Epithelial cell of proximal tubule (primary cell): ENCODE results near the gene CDH13. TPM values are rescaled to one million over a fixed set of nuclear protein-coding genes. Genes with fewer than 3 reads are reported as not detected.

Experiments used
- DNase-seq: peaks from one replicate; pipeline ENCODE4 v3.0.0-alpha.2; 2011; ENCODE audit warnings: low read depth
- H3K4me3 ChIP-seq: 2 replicates; pipeline ENCODE4 v1.5.1; 2011; ENCODE audit warnings: low read depth, mild to moderate bottlenecking, low read length
- total RNA-seq: library from RNA; depleted of rRNA; stranded (reverse); fragments of >200 nt; gene quantifications from 2 replicates; pipeline ENCODE4 v1.2.3, GENCODE V29; 2015
- TF ChIP-seq, protein P1 (sequence below): conservative IDR thresholded peaks from 2 replicates; pipeline ENCODE4 v1.5.1; 2012; ENCODE audit warnings: low read depth, mild to moderate bottlenecking, low read length

Gene CDH13
- total RNA-seq, 1 donor from 2014 or later = 85.4 TPM

DNA sequence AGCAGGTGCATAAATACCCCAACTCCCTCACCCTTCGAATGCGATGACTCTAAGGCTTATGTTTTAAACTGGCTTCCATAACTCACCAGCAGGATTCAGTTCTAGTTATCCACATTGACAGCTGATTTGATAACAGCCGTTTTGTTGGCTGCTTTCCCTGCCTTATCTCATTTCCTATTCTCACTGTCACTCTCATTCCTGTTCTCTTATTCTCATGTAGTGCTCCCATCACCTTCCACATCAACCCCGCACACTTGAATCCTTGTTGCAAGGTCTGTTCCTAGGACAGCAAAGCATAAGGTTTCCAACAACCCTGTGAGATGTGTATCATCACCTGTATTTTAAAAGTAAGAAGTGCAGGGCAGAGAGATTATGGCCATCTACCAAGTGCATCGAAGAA, 344.4 kb downstream of the CDH13 start:
- H3K4me3 ChIP-seq = no peak overlapping the region
- TF ChIP-seq, protein P1, sequence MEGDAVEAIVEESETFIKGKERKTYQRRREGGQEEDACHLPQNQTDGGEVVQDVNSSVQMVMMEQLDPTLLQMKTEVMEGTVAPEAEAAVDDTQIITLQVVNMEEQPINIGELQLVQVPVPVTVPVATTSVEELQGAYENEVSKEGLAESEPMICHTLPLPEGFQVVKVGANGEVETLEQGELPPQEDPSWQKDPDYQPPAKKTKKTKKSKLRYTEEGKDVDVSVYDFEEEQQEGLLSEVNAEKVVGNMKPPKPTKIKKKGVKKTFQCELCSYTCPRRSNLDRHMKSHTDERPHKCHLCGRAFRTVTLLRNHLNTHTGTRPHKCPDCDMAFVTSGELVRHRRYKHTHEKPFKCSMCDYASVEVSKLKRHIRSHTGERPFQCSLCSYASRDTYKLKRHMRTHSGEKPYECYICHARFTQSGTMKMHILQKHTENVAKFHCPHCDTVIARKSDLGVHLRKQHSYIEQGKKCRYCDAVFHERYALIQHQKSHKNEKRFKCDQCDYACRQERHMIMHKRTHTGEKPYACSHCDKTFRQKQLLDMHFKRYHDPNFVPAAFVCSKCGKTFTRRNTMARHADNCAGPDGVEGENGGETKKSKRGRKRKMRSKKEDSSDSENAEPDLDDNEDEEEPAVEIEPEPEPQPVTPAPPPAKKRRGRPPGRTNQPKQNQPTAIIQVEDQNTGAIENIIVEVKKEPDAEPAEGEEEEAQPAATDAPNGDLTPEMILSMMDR = no peak
- no peak for DNase-seq

DNA sequence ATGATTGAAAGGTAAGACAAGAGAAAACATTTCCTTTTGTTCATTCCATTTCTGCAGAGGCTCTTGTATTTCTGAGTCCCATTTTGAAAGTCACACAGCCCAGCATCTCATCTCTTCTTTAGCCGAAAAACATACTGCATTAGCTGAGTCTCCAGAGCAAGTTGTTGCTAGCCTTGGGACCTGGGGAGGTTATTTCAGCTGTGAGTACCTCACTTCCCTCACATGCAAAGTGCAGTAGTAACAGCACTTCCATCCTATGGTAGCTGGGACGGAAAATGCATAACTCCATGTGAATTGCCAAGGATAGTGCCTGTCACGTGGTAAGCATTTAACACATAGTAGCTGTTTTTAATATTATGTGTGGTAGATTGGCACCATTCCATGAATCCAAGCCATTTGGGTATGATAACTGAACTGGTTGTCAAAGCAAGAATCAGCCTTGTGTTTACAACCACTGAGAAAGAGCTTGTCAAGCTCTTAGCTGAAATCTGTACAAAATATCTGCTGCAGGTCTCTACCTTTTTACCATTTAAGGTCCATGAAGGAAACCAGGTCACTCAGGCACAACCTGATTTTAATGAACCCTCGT, 345.7 kb downstream of the CDH13 start:
- DNase-seq = no peak
- H3K4me3 ChIP-seq = no peak overlapping the region
- TF ChIP-seq, protein P1 = no peak

DNA sequence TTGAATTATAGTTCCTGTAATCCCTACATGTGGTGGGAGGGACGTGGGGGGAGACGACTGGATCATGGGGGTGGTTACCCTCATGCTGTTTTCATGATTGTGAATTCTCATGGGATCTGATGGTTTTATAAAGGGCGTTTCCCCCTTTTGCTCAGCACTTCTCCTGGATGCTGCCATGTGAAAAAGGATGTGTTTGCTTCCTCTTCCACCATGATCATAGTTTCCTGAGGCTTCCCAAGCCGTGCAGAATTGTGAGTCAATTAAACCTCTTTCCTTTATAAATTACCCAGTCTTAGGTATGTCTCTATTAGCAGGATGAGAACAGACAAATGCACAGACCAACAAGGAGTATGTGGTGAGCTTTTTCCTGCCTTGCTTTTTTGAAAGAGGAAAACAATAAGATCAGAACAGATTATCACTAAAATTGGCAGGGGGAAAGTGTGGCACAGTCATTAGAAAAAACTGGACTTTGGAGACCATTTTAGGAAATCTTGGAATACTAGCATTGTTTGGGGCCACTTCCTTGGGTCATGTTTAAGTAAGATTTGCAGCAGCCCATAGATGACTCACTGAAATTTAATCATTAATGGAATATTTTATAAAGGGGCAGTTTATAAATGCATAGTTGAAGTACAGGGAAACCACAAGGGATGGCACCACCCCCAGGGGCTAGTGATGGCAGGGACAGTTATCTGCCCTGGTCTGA, 352.8 kb downstream of the CDH13 start:
- TF ChIP-seq, protein P1 = no peak
- no peak overlapping the region for H3K4me3 ChIP-seq
- no peak for DNase-seq

DNA sequence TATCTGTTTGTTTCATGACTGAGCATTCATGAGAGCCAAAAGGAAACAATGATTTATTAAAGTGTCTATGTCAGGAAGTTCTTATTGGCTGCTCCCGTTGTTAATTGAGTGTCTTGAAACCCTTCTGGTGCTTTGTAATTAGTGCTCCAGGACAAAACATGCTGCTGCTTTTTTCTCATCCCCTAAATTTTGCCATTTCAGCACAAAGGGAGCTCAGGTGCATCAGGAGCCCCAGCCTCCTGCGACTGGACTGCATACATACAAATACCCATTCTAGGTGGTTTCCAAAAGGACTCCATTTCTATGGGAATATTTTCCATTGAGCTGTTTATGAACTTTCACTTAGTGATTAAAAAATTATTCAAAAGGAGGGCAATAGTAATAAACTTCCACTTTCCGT, 354.0 kb downstream of the CDH13 start:
- no peak for DNase-seq
- TF ChIP-seq, protein P1 = no peak

DNA sequence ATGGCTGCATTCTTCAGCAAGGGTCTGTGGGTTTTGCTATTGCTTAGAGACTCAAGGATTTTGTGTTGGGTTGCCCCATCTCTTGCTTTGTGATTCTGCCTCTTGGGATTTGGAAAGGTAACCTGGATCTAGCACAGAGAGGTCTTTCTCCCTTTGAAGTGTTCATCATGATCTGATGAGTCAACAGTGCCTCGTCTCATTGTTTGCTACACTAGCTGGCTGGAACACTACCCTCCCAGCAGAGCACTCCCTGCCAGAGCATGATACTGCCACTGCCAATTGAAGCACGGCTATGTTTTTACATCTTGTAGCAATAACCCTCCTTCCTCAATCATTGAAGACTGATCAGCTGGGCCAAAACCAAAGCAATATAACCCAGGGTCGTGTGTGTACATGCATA, 361.0 kb downstream of the CDH13 start:
- no peak overlapping the region for H3K4me3 ChIP-seq
- peak; percentile 32 for DNase-seq
- TF ChIP-seq, protein P1 = no peak

More for the DNA sequence above, 354.0 kb downstream of the CDH13 start:
- H3K4me3 ChIP-seq = no peak overlapping the region

DNA sequence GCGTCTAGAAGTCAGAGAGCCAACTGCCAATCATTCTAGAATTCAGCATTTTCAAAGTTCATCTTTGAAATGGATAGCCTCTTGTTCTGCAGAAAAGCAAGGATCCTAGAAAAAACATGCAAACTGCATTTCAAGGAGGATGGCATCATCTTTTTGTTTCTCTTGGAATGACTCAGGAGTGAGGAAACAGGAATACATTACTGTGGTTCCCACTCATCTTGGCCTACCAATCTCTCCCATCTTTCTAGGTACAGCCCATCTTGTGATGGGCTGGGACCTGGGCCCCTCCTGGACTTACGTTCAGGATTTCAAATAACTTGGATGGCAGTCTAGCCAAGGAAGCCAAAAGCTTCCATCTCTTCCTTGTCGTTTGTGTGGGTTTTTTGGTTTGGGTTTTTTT, 363.4 kb downstream of the CDH13 start:
- TF ChIP-seq, protein P1 = no peak
- no peak for DNase-seq
- no peak overlapping the region for H3K4me3 ChIP-seq

DNA sequence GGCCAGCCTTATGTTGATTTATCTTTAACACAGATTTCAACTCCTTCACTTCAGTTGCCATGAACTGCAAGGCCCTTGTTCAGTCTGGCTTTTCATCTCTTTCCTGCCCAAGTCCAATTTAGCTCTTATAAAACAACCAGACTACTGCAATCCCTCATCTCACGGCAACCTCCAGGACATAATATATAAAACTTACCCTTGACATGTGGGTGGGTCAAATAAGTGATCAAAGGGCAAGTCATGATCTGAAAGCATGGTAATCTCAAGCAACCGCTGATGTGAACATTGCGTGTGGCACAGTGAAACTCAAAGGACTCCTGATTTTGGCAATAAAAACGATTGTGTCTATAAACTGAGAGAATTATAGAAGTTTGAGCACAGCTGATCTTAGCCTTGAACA, 364.6 kb downstream of the CDH13 start:
- TF ChIP-seq, protein P1 = no peak
- H3K4me3 ChIP-seq = no peak overlapping the region
- no peak for DNase-seq
